K562 (cell line): ENCODE data around the gene MBNL1. TPM values are rescaled to one million over a fixed set of nuclear protein-coding genes. Genes with fewer than 3 reads are reported as not detected.

Experiments used
- ATAC-seq: fragments of 200-7000 bp; cut with Tn5 transposase; 3 replicates; pipeline ENCODE4 v1.9.1; 2020; ENCODE audit warnings: moderate library complexity
- BruUV-seq: library from RNA; stranded (reverse); fragments of 400-500 nt; replicated peaks from 2 replicates; lab custom pipeline; 2021; lab: Mats Ljungman, UMichigan
- CTCF ChIA-PET: fragments of 300-600 bp; formaldehyde crosslinking; extraction: SDS; loops from one replicate; lab custom pipeline; 2021; ENCODE audit warnings: low intra/inter-chr PET ratio; lab: Yijun Ruan, JAX
- POLR2A ChIA-PET: fragments of 300-600, 350-650 bp; sonication (Branson Sonifier 250); formaldehyde crosslinking; extraction: SDS; loops from one replicate; lab custom pipeline; 2021; ENCODE audit warnings: antibody characterized with exemption, inconsistent platforms; lab: Yijun Ruan, JAX
- DNase-seq, 4 experiments: peaks; one replicate each; pipeline versions ENCODE4 v3.0.0 to v3.0.0-alpha.2; 2011 to 2018; ENCODE audit warnings: low spot score in 3 of 4, mixed read lengths in 3 of 4; ENCODE audit errors: extremely low read depth in 1 of 4
- FAIRE-seq: peaks from 2 replicates; lab custom pipeline; 2011; peaks lifted over from hg19 to GRCh38; lab: Jason Lieb, UNC
- H2AFZ ChIP-seq: 2 replicates; pipeline ENCODE4 v1.6.0; 2011; ENCODE audit warnings: low read depth, low read length, control low read depth, inconsistent platforms
- H3K27ac ChIP-seq: fragments of 200-600 bp; 3 replicates; pipeline ENCODE4 v1.8.0; 2011; ENCODE audit warnings: low read depth, mild to moderate bottlenecking, control low read depth, inconsistent platforms, low read length, moderate library complexity, mixed read lengths; ENCODE audit errors: extremely low read depth
- H3K27me3 ChIP-seq, 2 experiments: fragments of 300-600 bp in 1 of 2; 2 replicates in 1 of 2; 3 replicates in 1 of 2; pipeline versions ENCODE4 v1.6.0 to v1.8.0; 2011; ENCODE audit warnings: inconsistent platforms in 2 of 2, low read length in 2 of 2, mild to moderate bottlenecking in 1 of 2, mixed read lengths in 1 of 2, moderate library complexity in 1 of 2; ENCODE audit not compliant: control insufficient read depth in 2 of 2, insufficient read depth in 2 of 2
- H3K36me3 ChIP-seq: fragments of 300-600 bp; 3 replicates; pipeline ENCODE4 v1.8.0; 2011; ENCODE audit warnings: mild to moderate bottlenecking, low read length, inconsistent platforms; ENCODE audit not compliant: control insufficient read depth, insufficient read depth
- H3K4me1 ChIP-seq, 2 experiments: fragments of 200-600 bp in 1 of 2; replicated peaks in 1 of 2; 2 replicates in 1 of 2; 3 replicates in 1 of 2; pipeline versions ENCODE4 v1.5.1 to v1.8.0; 2011; ENCODE audit warnings: inconsistent platforms in 2 of 2, low read length in 2 of 2, mild to moderate bottlenecking in 1 of 2, mixed read lengths in 1 of 2, moderate library complexity in 1 of 2; ENCODE audit not compliant: control insufficient read depth in 2 of 2, insufficient read depth in 2 of 2
- H3K4me2 ChIP-seq: 2 replicates; pipeline ENCODE4 v1.6.1; 2011; ENCODE audit warnings: low read length, control low read depth, inconsistent platforms, mixed read lengths; ENCODE audit not compliant: insufficient read depth
- H3K4me3 ChIP-seq: fragments of 200-600 bp; sonication (generic), shearing (Covaris generic); 2 replicates; pipeline ENCODE4 v1.5.1; 2016; ENCODE audit warnings: control low read depth, inconsistent platforms
- H3K79me2 ChIP-seq: fragments of 200-600 bp; 3 replicates; pipeline ENCODE4 v1.8.0; 2011; ENCODE audit warnings: low read length, inconsistent platforms; ENCODE audit not compliant: control insufficient read depth, insufficient read depth
- H3K9ac ChIP-seq, 2 experiments: 2 replicates each; pipeline versions ENCODE4 v1.6.0 to v1.6.1; 2011; ENCODE audit warnings: low read depth in 2 of 2, low read length in 2 of 2, control low read depth in 1 of 2, inconsistent platforms in 1 of 2, mild to moderate bottlenecking in 1 of 2, mixed read lengths in 1 of 2; ENCODE audit not compliant: insufficient read depth in 1 of 2
- H3K9me1 ChIP-seq: one replicate; pipeline ENCODE4 v1.6.0; 2011; ENCODE audit warnings: inconsistent platforms, mild to moderate bottlenecking, low read length, moderate library complexity; ENCODE audit not compliant: control insufficient read depth, insufficient read depth
- H3K9me3 ChIP-seq: replicated peaks from 2 replicates; pipeline ENCODE4 v1.5.1; 2011; ENCODE audit warnings: low read depth, low read length, inconsistent platforms; ENCODE audit not compliant: control insufficient read depth, insufficient read depth
- H4K20me1 ChIP-seq: replicated peaks from 2 replicates; pipeline ENCODE4 v1.6.1; 2011; ENCODE audit warnings: low read length, inconsistent platforms, mixed read lengths; ENCODE audit not compliant: control insufficient read depth, insufficient read depth
- ARID1B ChIP-seq: fragments of 450-650 bp; IDR thresholded peaks from 2 replicates; pipeline ENCODE4 v1.6.1; 2016; ENCODE audit warnings: antibody characterized with exemption, mild to moderate bottlenecking, inconsistent platforms
- BRF2 ChIP-seq: IDR thresholded peaks from 3 replicates; pipeline ENCODE4 v1.6.1; 2011; ENCODE audit warnings: borderline replicate concordance, mild to moderate bottlenecking; ENCODE audit not compliant: insufficient read length, insufficient read depth
- CTCFL ChIP-seq: IDR thresholded peaks from 2 replicates; pipeline ENCODE4 v1.6.1; 2011; ENCODE audit warnings: borderline replicate concordance, low read depth, mild to moderate bottlenecking, moderate library complexity, low read length; ENCODE audit not compliant: insufficient read depth, poor library complexity, severe bottlenecking
- ELF1 ChIP-seq: fragments of 200-800 bp; sonication (Bioruptor generic); IDR thresholded peaks from 2 replicates; pipeline ENCODE4 v1.6.1; 2016; ENCODE audit warnings: missing genetic modification characterization, missing compliant biosample characterization
- EP400 ChIP-seq: fragments of 450-650 bp; IDR thresholded peaks from 2 replicates; pipeline ENCODE4 v1.6.1; 2017; ENCODE audit warnings: antibody characterized with exemption, mild to moderate bottlenecking, moderate library complexity
- GABPB2 ChIP-seq: fragments of 250-450 bp; sonication (Bioruptor Pico); conservative IDR thresholded peaks from 2 replicates; pipeline ENCODE4 v1.5.1; 2021; ENCODE audit warnings: mild to moderate bottlenecking
- MTA1 ChIP-seq: fragments of 450-650 bp; IDR thresholded peaks from 2 replicates; pipeline ENCODE4 v1.6.1; 2017; ENCODE audit warnings: borderline replicate concordance
- OTX1 ChIP-seq: fragments of 450-650 bp; formaldehyde crosslinking; IDR thresholded peaks from 2 replicates; pipeline ENCODE4 v1.4.0; 2022; ENCODE audit warnings: mild to moderate bottlenecking
- PHB2 ChIP-seq: fragments of 450-650 bp; IDR thresholded peaks from 2 replicates; pipeline ENCODE4 v1.6.1; 2017; ENCODE audit warnings: low read depth
- RAD51 ChIP-seq: fragments of 450-650 bp; IDR thresholded peaks from 2 replicates; pipeline ENCODE4 v1.7.1; 2016; ENCODE audit warnings: low read depth, mild to moderate bottlenecking, borderline replicate concordance
- RBFOX2 ChIP-seq: fragments of 200-400 bp; formaldehyde crosslinking; IDR thresholded peaks from 2 replicates; pipeline ENCODE4 v1.6.1; 2017; ENCODE audit warnings: low read depth, mild to moderate bottlenecking, low read length, moderate library complexity
- RBM22 ChIP-seq: fragments of 200-400 bp; formaldehyde crosslinking; IDR thresholded peaks from 2 replicates; pipeline ENCODE4 v1.6.1; 2018; ENCODE audit warnings: low read length, low read depth; ENCODE audit not compliant: poor library complexity, severe bottlenecking
- SMARCE1 ChIP-seq: fragments of 450-650 bp; IDR thresholded peaks from 2 replicates; pipeline ENCODE4 v1.7.1; 2016; ENCODE audit warnings: mild to moderate bottlenecking
- SREBF2 ChIP-seq: sonication (generic); formaldehyde crosslinking; IDR thresholded peaks from 2 replicates; pipeline ENCODE4 v1.4.0; 2020; ENCODE audit warnings: mild to moderate bottlenecking, missing genetic modification reagents
- ZNF217 ChIP-seq: sonication (generic); formaldehyde crosslinking; IDR thresholded peaks from 2 replicates; pipeline ENCODE4 v1.8.0; 2022; ENCODE audit warnings: mild to moderate bottlenecking, missing genetic modification reagents
- ZNF449 ChIP-seq: fragments of 250-450 bp; sonication (Bioruptor Pico); IDR thresholded peaks from 2 replicates; pipeline ENCODE4 v1.8.0; 2022; ENCODE audit warnings: moderate library complexity, mild to moderate bottlenecking, inconsistent platforms
- WGBS: fragments of 100-300 bp; shearing (Covaris generic); methylation state at CpG from one replicate; pipeline ENCODE4 v1.1.6; 2016; ENCODE audit warnings: low coverage, mixed read lengths; ENCODE audit not compliant: insufficient coverage; ENCODE audit errors: missing lambda C conversion rate; 5-methylcytosine and 5-hydroxymethylcytosine counted together
- in situ Hi-C: fragments of 300-500 bp; cut with MboI; formaldehyde crosslinking; loops from 4 replicates; pipeline ENCODE4 v1.15.0; 2018; ENCODE audit warnings: inconsistent platforms, mixed read lengths
- intact Hi-C: fragments of 100-400 bp; cut with micrococcal nuclease; formaldehyde crosslinking; loops from 2 replicates; pipeline ENCODE4 v1.14.2; 2022
- polyA plus RNA-seq, 8 experiments: library from polyadenylated mRNA; depleted of rRNA in 4 of 8; stranded (reverse) in 5 of 8; unstranded in 3 of 8; fragments of >200 nt; fragmentation: Nextera tagmentation in 2 of 8; fragmentation: Illumina TruSeq in 1 of 8; extraction: Ambion mirVana in 2 of 8; extraction: Trizol in 1 of 8; gene quantifications; 2 replicates each; pipeline versions ENCODE4 v1.2.1 to v1.2.3, GENCODE V29; 2011 to 2014; ENCODE audit warnings: inconsistent platforms in 1 of 8, missing spikeins in 1 of 8
- total RNA-seq, 7 experiments: library from RNA; depleted of rRNA in 6 of 7; stranded (reverse); fragments of >200 nt in 6 of 7; fragmentation: Illumina TruSeq in 2 of 7; extraction: Trizol in 2 of 7; gene quantifications; 2 replicates each; pipeline versions ENCODE4 v1.2.1 to v1.2.3, GENCODE V29; 2011 to 2021; ENCODE audit warnings: low replicate concordance in 1 of 7
- TF ChIP-seq, protein P1 (sequence below): fragments of 250-450 bp; sonication (Bioruptor Pico); IDR thresholded peaks from 2 replicates; pipeline ENCODE4 v1.8.0; 2021; ENCODE audit warnings: borderline replicate concordance, mild to moderate bottlenecking, moderate library complexity; ENCODE audit not compliant: poor library complexity, severe bottlenecking

Gene MBNL1
- total and polyA plus RNA-seq, 9 of the 15 experiments (the other 6 are each of a cell fraction or from before 2014, with no cell fraction given): 70.3 to 243 (median 220) TPM

GRCh38 chr3:152348436-152349177 is 79.9 kb downstream of the MBNL1 start:
- Histone ChIP-seq H2AFZ (no peak overlapping the region), H4K20me1 (no peaks in the 10 kb centered on the region; the same call in 1 of the 2 replicates), H3K27ac (peak overlapping the region; percentile 17; the same call in 2 of the 3 replicates), H3K79me2 (peaks cover 100% of the 10 kb centered on the region), H3K4me3 (no peak overlapping the region), H3K4me2 (no peak overlapping the region), H3K4me1 (peaks cover 3 to 21% of the 10 kb centered on the region in 2 experiments; a peak in 3 of 5 replicates), H3K9ac (no peak overlapping the region; a peak in 1 of 4 replicates), H3K36me3 (peaks cover 64% of the 10 kb centered on the region), H3K9me3 (no peaks in the 10 kb centered on the region), H3K9me1 (no peaks in the 10 kb centered on the region), H3K27me3 (no peaks in the 10 kb centered on the region)
- POLR2A ChIA-PET: no interaction called here
- no TSS peak for BruUV-seq
- WGBS: 36% methylated on average over 2 of the region's 2 CpGs
- intact Hi-C loops: no loop called here
- FAIRE-seq: no peak
- in situ Hi-C loops: no loop called here
- peak; percentile 49 for ATAC-seq
- CTCF ChIA-PET: no interaction called here
- peak in 1 of 4 experiments; percentile 28 for DNase-seq
- no peak for TF ChIP-seq ZNF217 (CRISPR knock-in tag)
- TF ChIP-seq ARID1B: peak; percentile 48; the same call in 1 of the 2 replicates
- TF ChIP-seq RBFOX2: no peak
- no peak for TF ChIP-seq GABPB2 (CRISPR knock-in tag)
- no peak for TF ChIP-seq OTX1 (CRISPR knock-in tag)
- TF ChIP-seq SREBF2 (CRISPR knock-in tag): no peak
- TF ChIP-seq ZNF449 (CRISPR knock-in tag): no peak
- TF ChIP-seq EP400: no peak
- TF ChIP-seq, protein P1, sequence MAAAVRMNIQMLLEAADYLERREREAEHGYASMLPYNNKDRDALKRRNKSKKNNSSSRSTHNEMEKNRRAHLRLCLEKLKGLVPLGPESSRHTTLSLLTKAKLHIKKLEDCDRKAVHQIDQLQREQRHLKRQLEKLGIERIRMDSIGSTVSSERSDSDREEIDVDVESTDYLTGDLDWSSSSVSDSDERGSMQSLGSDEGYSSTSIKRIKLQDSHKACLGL (CRISPR knock-in tag): no peak
- no peak for TF ChIP-seq PHB2
- no peak for TF ChIP-seq CTCFL
- TF ChIP-seq SMARCE1: 0 out of 2 replicates have a peak, but pooled peaks have one; percentile 28
- TF ChIP-seq ELF1: no peak
- no peak for TF ChIP-seq MTA1
- TF ChIP-seq RAD51: no peak
- peak; percentile 7 for TF ChIP-seq RBM22
- no peak for TF ChIP-seq BRF2
